ENCODE results near the gene NMNAT1.
"Not testable (repeated sequence)": the region's sequence is repeated elsewhere in the genome, so short reads cannot be mapped to it uniquely, and the experiment has no call there.

The NMNAT1 gene

GRCh38 chr1:9922342-9922741 lies 20.9 kb upstream of the NMNAT1 start:
- DNase-seq, result no peak

GRCh38 chr1:9927259-9927658 lies 16.0 kb upstream of the NMNAT1 start:
- DNase-seq, result no peak

GRCh38 chr1:9929431-9930385 lies 13.6 kb upstream of the NMNAT1 start:
- DNase-seq, result no peak

DNA sequence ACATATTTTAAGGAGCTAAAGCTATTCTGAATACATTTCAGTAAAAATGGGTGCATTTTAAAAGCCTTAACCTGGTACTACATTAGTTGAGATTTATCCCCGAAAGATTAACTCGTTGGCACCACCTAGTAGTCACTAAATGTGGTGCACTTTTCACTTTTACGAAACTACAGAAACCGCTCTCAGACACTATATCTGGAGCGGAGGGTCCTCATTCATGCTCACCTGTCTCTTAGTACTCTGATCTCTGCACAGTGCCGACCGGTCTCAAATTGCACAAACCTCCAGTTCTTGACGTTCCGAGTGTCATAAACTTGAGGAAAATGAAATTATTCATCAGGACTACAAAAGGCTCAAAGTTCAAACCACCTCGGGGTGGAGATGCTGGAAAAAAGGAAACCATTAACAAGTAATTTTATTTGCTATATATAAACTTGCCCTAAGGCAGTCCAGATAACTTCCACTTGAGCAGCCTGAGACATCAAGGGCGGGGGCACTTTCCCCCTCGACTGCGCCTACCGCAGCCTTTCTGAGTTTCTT lies 806 bp upstream of the NMNAT1 start:
- peak; percentile 11 for DNase-seq

DNA sequence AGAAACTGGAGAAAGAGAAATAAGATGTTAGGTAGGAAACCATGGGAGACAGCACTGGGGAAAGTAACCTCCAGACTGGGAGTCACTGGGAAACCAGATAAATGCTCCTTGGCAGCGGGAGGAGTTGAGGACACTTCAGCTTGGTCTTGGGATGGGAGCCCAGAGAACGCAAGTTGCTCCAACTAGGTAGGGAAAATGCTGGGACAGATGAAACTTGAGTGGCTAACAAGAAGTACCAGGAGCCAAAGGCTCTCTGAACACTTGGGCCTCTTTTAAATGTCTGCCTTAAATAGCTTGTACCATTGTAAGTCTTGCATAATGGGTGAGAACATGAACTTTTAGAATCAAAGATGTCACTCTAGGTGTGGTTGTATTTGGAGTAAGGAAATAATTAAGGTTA lies 3.0 kb downstream of the NMNAT1 start:
- DNase-seq, result no peak

DNA sequence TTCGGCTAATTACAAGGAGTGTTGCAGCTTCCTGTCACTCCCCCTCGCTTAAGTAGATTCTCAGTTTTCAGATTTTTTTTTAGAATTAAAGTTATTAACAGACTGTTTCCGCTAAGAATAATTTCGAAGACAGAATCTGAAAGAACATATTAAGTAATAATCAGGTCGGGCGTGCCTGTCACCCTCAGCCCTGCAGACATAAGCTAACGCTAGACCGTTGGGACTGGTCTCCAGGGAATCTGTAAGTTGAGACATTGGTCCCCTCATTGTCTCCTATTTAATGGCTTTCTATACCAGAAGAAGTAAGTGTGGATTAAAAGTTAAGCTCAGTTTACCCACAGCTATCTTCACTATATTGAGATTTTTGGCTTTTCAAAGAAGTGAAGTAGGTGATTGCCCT lies 14.5 kb downstream of the NMNAT1 start:
- no peak for DNase-seq

DNA sequence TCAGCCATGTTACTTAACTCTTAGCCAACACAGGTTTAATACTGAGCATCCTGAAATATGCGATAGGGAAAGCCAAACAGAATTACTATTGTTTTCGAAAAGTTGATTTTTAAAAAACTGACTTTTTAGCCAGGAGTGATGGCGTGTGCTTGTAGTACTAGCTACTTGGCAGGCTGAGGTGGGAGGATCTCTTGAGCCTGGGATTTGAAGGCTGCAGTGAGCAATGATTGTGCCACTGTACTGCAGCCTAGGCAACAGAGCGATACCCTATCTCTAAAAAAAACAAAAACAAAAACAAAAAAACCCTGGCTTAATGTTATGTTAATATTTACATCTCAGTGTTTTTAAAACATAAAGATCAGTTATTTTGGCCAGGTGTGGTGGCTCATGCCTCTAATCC lies 16.7 kb downstream of the NMNAT1 start:
- DNase-seq, result no peak

DNA sequence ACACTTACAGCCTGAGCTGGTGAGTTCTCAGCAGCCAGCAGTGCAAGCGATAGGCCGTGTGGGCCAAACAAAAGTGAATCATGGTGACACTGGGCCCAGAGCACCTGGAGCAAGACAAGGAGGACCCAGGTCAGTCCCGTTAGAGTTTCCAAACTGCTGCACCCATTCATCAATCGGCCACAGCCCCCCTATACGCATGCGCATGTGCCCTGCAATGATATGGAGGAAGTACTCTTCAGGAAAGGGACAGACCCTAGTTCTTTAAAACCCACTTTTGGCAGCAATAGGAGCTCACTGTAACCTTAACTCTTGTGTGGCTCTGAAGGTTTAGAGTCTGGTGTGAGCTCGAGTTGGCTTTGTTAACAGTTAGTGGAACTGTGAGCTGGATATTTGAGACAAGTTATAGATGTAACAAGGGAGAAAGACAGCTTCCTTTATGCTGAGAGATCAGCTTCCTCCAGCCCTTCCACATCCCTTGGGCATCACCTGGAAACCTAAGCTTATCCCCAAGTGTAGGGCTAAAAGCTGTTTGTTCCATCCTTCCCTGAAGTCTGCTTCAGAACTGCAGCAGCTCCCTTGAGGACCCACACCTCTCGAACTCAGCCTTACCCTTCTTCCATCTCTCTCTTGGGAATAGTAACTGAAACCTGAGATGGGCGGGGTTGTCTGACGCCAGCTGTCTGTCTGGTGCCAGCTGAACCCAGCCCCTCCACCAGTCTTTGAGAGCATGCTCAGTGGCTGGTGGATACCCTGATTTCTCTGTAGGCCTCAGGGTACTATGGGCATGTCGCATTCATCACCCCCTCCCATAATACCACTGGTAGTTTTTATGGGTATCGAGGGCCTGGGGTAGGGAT lies 17.7 kb downstream of the NMNAT1 start:
- DNase-seq, result no peak

- no peak for DNase-seq
Measured at GRCh38 chr1:9984253-9984652, 41.0 kb downstream of the NMNAT1 start.

- DNase-seq, result no peak
Measured at GRCh38 chr1:9985001-9985400, 41.7 kb downstream of the NMNAT1 start.

DNA sequence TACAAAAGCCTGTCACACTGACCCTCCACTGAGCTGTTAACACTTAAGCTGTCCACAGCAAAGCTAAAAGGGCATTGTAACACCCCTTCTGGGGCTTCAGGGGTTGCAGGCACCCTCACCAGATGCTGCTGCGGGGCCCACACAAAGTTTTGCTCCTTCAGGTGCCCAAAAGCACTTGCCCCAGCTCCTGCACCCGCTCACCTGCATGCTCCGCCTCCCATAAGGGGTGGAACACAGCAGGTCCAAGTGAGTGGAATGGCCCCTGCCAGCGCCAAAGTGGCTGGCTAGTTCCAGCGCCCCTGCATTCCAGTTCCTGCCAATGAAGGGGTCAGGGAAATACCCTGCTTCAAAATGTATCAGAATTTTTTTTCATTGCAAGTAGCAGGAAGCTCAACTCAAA lies 46.5 kb downstream of the NMNAT1 start:
- no peak for DNase-seq

- DNase-seq, result no peak
Measured at GRCh38 chr1:9990944-9991343, 47.7 kb downstream of the NMNAT1 start.

GRCh38 chr1:9992910-9993309 lies 49.6 kb downstream of the NMNAT1 start:
- DNase-seq, result no peak

DNA sequence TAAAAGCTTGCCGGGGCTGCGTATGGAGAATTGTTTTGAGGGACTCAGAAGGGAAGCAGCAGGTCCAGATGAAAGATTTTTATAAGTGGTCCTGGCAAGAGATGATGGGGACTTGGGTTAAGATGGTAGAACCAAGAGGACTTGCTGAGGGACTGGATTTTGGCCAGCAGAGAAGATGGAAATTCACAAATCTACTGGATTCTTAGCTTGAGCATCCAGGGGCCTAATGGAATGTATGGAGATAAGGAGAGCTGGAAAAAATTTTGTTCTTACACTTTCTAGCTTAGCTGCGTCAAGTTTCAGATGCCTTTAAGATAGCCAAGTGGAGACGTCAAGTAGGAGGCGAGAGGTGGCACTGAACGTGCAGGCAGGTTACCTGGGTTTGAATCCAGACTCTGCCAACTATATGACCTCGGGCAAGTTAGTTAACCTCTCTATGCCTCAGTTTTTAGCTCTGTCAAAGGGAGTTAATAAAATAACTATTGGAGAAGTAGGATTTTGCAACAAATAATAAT lies 50.3 kb downstream of the NMNAT1 start:
- no peak for DNase-seq

- peak; percentile 14 for DNase-seq
Measured at GRCh38 chr1:9996624-9997582, 53.6 kb downstream of the NMNAT1 start, which contains the start of gene RBP7. RBP7 (plus strand) TSS chr1:9997228; CDS start chr1:9997259, 31 bp downstream.

DNA sequence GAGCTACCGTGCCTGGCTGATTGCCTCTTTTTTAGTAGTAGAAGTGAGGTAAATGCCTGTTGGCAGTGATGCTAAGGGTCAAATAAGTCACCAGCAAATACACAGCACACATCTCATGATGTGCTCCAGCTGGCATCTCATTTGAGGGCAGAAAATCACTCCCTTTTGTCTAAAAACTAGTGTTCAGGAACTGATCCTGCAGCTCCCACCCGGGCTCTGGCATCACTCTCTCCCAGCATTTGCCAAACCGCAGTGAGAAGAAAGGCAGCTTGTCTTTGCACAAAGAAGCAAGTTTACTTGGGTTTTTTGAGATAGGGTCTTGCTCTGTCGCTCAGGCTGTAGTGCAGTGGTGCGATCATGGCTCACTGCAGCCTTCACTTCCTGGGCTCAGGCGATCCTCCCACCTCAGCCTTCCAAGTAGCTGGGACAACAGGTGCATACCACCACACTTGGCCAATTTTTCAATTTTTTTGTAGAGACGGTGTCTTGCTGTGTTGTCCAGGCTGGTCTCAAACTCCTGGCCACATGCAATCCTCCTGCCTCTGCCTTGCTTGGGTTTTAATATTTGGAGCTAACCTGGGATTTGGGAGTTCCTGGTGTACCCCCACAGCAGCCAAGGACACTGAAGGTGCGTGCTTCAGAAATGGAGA lies 57.9 kb downstream of the NMNAT1 start:
- DNase-seq, result no peak

DNA sequence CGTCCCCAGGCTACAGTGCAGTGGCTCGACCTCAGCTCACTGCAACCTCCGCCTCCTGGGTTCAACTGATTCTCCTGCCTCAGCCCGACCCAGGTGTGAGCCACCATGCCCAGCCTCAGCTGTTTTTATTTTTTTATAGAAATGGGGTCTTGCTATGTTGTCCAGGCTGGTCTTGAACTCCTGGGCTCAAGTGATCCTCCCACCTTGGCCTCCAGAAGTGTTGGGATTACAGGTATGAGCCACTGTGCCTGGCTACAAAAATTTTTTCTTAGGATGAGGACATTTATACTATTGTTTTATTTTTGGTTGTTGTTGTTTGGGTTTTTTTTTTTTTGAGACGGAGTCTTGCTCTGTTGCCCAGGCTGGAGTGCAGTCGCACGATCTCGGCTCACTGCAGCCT lies 62.0 kb downstream of the NMNAT1 start:
- DNase-seq, result not testable (repeated sequence)

- no peak for DNase-seq
Measured at GRCh38 chr1:10007169-10007568, 63.9 kb downstream of the NMNAT1 start.

- DNase-seq, result no peak
Measured at GRCh38 chr1:10014016-10014415, 70.7 kb downstream of the NMNAT1 start.

DNA sequence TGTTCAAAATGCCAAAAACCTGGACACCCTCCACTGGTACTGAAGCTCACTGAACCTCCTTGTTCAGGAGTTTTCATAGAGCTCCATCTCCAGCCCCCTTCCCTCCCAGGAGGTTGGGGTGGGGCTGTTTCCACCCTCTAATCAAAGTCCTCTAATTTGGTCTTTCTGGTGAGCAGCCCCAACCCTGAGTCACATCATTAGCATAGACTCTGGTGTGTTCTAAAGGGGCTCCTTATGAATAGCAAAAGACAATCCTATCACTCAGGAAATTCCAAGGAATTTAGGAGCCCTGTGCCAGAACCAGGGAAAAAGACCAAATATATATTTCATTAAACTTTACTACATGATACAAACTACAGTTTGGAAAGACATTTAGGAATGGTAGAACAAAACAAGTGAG lies 76.3 kb downstream of the NMNAT1 start:
- no peak for DNase-seq

DNA sequence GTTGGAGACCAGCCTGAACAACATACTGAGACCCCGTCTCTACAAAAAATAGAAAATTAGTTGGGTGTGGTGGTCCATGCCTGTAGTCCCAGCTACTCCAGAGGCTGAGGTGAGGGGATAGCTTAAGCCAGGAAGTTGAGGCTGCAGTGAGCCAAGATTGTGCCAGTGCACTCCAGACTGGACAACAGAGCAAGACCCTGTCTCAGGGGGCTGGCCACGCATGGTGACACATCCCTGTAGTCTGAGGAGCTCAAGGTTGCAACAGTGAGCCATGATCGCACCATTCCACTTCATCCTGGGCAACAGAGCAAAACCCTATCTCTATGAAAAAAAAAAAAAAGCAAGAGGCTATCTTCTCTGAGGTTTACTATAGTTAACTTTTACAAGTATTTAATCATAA lies 76.8 kb downstream of the NMNAT1 start:
- no peak for DNase-seq
